Measurements from ENCODE around the gene NCKAP5.

- TF ChIP-seq CTCF (IDR thresholded peaks at IDR 0.05) (no peak), POLR2A (IDR thresholded peaks at IDR 0.05) (no peak)
These were observed 18.7 kb upstream of the NCKAP5 start for GRCh38 chr2:133586978-133587377.
